GM12864 (cell line): ENCODE measurements around the gene UBE2O.

Source experiments
- DNase-seq: peaks from one replicate; pipeline ENCODE4 v3.0.0-alpha.2; 2011; ENCODE audit warnings: low read depth
- H3K4me3 ChIP-seq: 2 replicates; pipeline ENCODE4 v1.5.1; 2011; ENCODE audit warnings: mild to moderate bottlenecking, low read depth, low read length, control low read depth
- CTCF ChIP-seq: IDR thresholded peaks from 2 replicates; pipeline ENCODE4 v1.5.1; 2011; ENCODE audit warnings: low read depth, mild to moderate bottlenecking, moderate library complexity, low read length, control low read depth, inconsistent platforms; ENCODE audit errors: missing control alignments

Gene UBE2O

GRCh38 chr17:76471498-76472257 is 18.7 kb upstream of the UBE2O start:
- no peak for TF ChIP-seq CTCF
- H3K4me3 ChIP-seq: no peak overlapping the region
- DNase-seq: no peak

- no peak overlapping the region for H3K4me3 ChIP-seq
- TF ChIP-seq CTCF: no peak
- no peak for DNase-seq
These were observed 17.2 kb upstream of the UBE2O start for GRCh38 chr17:76469991-76470739.

GRCh38 chr17:76469076-76469990 is 16.4 kb upstream of the UBE2O start:
- DNase-seq: no peak
- H3K4me3 ChIP-seq: no peak overlapping the region
- no peak for TF ChIP-seq CTCF

GRCh38 chr17:76468634-76469010 is 15.7 kb upstream of the UBE2O start:
- TF ChIP-seq CTCF: no peak
- H3K4me3 ChIP-seq: no peak overlapping the region
- DNase-seq: no peak

GRCh38 chr17:76467809-76468633 is 15.1 kb upstream of the UBE2O start:
- no peak for TF ChIP-seq CTCF
- no peak overlapping the region for H3K4me3 ChIP-seq
- DNase-seq: no peak

GRCh38 chr17:76467366-76467765 is 14.4 kb upstream of the UBE2O start, which contains the start of gene AANAT:
Gene AANAT, plus strand, starts transcription at chr17:76467603. Its CDS starts 1,144 bp downstream, at chr17:76468747.
- no peak for DNase-seq
- no peak for TF ChIP-seq CTCF
- no peak within 1 kb of the TSS for H3K4me3 ChIP-seq
